Measurements from ENCODE around the gene EIF3F.
A peak's percentile ranks its signal among the peaks of the same experiment; 100 is the strongest.

Gene EIF3F

GRCh38 chr11:7994581-7995278 is 7.6 kb downstream of the EIF3F start:
- no peak for DNase-seq

- DNase-seq = no peak
These were observed 12.7 kb downstream of the EIF3F start for GRCh38 chr11:7999795-8000194.

DNA sequence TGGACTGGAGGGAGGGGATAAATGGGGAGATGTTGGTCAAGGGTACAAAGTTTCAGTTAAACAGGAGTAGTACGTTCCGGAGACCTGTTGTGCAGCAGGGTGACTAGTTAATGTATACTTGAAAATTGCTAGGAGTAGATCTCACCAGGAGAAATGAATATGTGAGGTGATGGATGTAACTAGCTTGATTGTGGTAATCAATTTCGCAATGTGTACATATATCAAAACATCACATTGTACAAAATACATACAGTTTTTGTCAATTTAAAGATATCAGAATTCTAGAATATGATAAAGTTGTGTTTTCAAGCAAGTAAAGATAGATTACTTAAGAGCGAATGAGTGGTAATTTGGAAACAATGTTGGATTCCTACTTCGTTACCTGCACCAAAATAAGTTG is 13.3 kb downstream of the EIF3F start:
- DNase-seq = no peak

- DNase-seq = no peak
These were observed 15.5 kb downstream of the EIF3F start for GRCh38 chr11:8002676-8003075.

GRCh38 chr11:8003187-8003586 is 16.1 kb downstream of the EIF3F start:
- no peak for DNase-seq

DNA sequence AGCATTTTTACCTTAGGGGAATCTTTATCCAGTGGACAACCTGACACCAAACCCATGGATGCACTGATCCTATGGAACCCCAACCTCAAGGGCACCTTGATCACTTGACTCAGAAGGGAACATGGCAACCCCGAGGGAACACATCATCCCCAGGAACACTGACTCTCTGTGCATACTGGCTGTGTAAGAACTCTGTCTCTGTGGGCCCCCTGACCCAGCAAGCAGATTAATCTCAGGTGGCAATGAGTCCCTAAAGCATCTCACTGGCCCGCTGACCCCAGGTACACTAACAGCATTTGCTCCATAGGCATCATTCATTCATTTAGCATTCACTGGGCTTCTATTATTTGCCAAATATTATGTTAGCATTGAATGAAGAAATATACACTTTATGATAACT is 16.9 kb downstream of the EIF3F start:
- DNase-seq = no peak

GRCh38 chr11:8005556-8005955 is 18.4 kb downstream of the EIF3F start:
- no peak for DNase-seq

DNA sequence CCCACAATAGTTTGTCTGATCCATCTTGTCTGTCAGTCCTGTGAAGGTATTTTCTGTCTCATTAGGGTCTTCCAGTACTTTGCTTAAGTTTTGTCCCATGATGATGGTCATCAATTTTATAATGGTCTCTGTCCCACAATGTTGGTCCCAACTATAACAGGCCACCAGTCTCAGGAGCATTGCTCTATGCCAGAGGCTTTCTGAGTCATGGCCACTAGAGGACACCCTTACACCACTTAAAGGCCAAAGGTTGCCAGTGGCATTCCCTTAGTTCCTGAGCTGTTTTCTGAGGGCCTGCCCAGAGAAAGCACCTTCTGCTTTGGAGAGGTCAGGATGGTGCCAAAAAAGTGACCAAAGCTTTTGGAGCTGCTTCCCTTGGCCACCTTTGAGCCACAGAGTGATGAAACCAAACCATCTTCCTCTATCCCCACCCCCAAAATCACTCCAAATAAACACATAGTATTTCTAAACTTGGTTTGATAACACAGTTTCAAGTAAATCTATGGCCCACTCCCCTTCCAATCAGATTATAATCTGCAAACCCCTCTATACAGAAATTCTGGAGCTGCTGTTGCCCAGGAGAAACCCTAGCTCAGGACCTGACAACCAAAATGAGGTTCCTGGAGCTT is 19.3 kb downstream of the EIF3F start:
- DNase-seq = peak; percentile 59

GRCh38 chr11:8008212-8008611 is 21.1 kb downstream of the EIF3F start:
- DNase-seq = no peak

DNA sequence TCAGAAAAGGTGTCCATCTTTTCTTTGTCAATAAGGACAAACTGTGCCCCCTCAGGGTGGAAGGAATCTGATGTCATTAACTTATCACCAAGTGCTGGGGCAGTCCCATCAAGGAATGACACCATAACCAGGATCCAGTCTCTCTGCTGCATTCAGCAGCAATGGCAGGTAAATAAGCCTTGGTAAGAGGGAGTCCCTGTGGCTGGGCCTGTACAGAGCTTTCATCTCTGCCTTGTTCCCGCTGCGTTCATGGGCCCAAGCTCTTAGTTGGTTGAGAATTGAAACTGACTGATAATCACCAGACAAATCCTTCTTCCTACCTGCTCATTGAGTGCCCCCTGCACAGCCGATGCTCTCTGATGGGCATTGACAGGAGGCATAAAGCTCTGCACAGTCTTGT is 22.7 kb downstream of the EIF3F start:
- DNase-seq = no peak

GRCh38 chr11:8011371-8011770 is 24.2 kb downstream of the EIF3F start:
- no peak for DNase-seq

DNA sequence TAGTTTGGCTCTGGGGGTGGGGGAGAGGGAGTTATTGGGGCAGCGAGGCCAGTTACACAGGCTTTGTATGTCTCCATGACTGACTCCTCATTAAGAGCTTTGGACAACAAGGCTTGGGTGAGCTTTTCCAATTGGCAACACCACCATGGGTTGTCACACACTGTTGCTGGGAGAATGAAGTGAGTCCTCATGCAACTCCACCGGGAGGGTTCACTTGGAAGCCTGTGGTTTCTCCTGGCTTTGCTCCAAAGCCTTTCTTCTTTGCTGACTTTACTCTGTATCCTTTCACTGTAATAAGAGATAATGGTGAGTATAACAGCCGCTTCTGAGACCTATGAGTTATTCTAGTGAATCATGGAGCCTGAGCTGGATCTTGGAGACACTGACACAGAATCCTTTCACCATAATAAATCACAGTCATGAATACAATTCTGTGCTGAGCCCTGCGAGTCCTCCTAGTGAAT is 24.9 kb downstream of the EIF3F start:
- DNase-seq = no peak

DNA sequence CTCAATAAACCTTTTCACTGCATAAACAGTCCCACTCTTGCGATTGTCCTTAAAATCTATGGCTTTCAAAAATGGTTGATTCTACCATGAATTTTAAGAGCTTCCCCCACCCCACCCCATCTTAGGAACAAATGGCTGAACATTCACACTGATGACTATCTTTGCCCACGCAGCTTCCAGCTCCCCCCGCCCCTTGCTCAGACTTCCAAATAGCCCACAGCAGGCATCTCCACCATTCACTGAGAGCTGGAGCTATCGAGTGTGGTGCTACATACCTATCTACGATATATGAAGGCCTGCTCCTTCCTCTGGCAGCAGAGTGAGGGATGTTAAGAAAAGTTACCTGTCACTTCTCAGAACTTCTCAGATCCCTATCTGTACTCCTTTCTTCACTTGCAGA is 26.7 kb downstream of the EIF3F start:
- DNase-seq = no peak

GRCh38 chr11:8015753-8016239 is 28.7 kb downstream of the EIF3F start:
- DNase-seq = no peak

DNA sequence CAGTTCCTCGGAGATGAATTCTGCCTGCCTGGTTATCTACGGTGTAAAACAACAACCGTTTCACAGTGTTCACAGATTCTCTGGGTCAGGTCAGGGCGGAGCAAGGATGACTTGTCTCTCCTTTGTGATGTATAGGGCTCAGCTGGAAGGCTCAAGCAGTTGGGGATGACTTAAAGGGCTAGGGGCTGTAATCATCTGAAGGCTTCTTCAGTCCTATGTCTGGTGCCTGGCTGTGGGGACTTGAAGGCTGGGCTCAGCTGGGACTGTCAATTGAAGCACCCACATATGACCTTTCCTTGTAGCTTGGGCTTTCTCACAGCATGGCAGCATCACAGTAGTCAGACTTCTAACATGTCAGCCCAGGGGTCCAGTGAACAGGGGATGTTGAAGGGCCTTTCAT is 29.3 kb downstream of the EIF3F start:
- no peak for DNase-seq

GRCh38 chr11:8017071-8017470 is 29.9 kb downstream of the EIF3F start:
- DNase-seq = no peak

GRCh38 chr11:8017894-8018483 is 30.9 kb downstream of the EIF3F start:
- DNase-seq = no peak

- DNase-seq = peak; percentile 87
These were observed 31.6 kb downstream of the EIF3F start for GRCh38 chr11:8018484-8019313.

DNA sequence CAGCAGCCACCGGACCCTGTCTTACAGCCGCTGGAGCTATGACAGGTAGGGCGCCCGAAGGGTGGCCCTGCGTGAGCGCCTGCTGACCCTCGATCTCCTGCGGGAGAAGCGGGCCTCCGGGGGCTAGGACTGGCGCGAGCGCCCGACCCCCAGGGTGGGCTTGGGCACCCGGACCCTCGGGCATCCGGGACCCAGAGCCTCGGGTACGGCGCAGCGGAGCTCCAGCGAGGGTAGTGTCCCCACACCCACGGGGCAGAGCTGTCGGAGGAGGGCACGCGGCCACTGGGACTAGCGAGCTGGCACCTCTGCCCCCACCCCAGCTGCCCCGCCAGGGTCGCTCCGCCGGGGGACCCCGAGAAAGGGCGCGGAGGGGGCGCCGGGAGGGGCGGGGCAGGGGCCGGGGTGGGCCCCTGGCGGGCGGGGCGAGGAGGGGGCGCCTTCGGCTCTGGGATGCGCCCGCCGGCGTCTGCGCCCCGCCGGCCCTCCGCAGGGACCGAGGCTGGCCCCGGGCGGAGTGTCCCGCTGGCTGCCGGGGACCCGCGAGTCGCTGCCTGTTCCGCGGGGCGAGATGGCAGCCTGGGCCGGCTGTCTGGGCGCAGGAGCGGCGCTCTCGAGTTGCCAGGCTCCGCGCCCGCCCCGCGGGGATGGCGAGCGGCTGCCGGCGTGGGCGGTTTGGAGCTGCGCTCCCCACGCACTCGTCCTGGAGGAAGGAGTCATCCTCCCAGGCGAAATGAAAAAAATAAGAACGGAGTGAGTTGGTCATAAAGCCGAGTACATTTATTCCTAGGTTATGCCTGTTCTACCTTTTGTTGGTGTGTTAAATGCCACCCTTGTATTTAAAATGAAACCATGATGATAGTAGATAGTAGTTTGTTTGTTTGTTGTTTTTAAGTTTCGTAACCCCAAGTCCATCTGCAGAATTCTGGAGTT is 32.4 kb downstream of the EIF3F start:
- peak; percentile 30 for DNase-seq

DNA sequence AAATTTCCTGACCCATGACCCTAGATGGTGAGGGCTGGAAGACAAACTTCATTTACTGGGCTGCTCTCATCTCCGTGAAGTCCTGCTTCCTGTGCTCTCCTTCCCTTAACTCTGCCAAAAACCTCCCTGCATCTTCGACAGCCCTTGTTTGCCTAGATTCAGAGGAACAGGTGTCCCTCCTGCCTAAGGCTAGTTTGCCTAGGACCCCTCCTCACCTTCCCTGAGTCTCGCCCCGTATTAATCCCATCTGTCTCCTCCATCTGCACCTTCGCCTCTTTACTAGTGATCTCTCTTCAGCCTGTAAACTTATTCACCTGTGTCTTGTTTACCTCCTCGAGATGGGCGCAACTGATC is 33.1 kb downstream of the EIF3F start:
- no peak for DNase-seq

DNA sequence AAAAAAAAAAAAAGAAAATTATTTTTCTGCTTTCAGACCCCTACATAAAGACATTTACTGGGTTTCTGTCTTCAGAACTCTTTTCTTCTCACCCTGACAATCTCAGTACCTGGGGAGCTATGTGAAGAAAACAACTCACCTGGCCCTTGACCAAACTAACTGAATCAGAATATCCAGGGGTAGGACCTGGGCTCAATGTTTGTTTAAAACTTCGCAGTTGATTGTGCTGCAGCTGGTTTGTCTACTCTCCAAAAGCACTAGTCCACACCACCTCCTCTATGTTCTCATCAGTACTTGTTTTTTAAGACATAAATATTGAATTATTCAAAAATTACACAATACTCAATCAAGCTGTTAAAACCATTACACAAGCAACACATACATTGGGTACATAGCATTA is 34.8 kb downstream of the EIF3F start:
- DNase-seq = no peak

DNA sequence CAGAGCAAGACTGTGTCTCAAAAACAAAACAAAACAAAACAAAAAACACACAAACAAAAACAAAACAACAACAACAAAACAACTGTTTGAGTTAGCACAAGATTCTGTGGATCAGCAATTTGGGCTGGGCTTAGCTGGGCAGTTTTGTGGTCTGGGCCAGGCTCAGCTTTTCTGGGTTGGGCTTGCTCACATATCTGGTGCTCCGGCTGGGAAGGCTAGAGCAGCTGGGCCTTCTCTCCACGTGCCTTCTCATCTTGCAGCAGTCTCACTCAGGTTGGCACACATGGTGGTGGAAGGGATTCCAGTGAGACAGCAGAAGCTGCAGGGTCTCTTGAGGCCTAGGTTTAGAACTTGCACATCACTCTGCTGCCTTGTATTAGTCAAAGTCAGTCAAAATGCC is 35.7 kb downstream of the EIF3F start:
- DNase-seq = no peak

Measured in CD4-positive, alpha-beta T cell treated with Interleukin-10 for 1 hour (primary cell).